ENCODE data around the gene PTGDR2. TPM values are rescaled to one million over a fixed set of nuclear protein-coding genes. Genes with fewer than 3 reads are reported as not detected.

Gene PTGDR2
- total RNA-seq, 3 donors from 2014 or later, result 0.16 to 0.59 TPM; not detected in 1

DNA sequence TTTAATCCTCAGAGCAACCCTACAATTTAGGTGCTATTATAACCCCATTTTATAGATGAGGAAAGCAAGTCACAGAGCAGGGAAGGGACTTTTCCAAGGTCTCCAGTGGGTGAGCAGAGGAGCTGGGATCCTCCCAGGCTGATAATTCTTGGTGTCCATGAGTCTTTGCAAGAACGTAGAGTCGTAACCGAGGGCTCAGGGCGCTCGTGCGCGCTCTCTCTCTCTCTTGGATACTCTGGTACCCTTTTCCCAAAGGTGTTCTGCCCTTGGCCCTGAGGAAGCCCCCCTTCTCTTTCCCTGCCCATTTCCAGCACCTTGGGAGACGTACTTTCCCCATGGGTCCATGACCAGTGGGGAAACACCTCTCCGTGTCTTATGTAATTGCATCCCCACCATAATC, 6.4 kb upstream of the PTGDR2 start:
- Histone ChIP-seq H3K27ac (no peak overlapping the region), H3K9me3 (no peaks in the 10 kb centered on the region), H3K27me3 (no peaks in the 10 kb centered on the region), H3K4me3 (no peak overlapping the region), H3K36me3 (no peaks in the 10 kb centered on the region), H3K4me1 (no peaks in the 10 kb centered on the region)
- no peak for TF ChIP-seq POLR2AphosphoS5 (IDR thresholded peaks at IDR 0.05)
- no peak for TF ChIP-seq POLR2A (IDR thresholded peaks at IDR 0.05)
- TF ChIP-seq, protein P1, sequence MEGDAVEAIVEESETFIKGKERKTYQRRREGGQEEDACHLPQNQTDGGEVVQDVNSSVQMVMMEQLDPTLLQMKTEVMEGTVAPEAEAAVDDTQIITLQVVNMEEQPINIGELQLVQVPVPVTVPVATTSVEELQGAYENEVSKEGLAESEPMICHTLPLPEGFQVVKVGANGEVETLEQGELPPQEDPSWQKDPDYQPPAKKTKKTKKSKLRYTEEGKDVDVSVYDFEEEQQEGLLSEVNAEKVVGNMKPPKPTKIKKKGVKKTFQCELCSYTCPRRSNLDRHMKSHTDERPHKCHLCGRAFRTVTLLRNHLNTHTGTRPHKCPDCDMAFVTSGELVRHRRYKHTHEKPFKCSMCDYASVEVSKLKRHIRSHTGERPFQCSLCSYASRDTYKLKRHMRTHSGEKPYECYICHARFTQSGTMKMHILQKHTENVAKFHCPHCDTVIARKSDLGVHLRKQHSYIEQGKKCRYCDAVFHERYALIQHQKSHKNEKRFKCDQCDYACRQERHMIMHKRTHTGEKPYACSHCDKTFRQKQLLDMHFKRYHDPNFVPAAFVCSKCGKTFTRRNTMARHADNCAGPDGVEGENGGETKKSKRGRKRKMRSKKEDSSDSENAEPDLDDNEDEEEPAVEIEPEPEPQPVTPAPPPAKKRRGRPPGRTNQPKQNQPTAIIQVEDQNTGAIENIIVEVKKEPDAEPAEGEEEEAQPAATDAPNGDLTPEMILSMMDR (IDR thresholded peaks at IDR 0.05), result no peak
- DNase-seq (ENCODE audit: low spot score in 2 of 2), result no peak
- intact Hi-C loops (cut with DNase I; ENCODE audit: low total_unique reads), result no loop called here

DNA sequence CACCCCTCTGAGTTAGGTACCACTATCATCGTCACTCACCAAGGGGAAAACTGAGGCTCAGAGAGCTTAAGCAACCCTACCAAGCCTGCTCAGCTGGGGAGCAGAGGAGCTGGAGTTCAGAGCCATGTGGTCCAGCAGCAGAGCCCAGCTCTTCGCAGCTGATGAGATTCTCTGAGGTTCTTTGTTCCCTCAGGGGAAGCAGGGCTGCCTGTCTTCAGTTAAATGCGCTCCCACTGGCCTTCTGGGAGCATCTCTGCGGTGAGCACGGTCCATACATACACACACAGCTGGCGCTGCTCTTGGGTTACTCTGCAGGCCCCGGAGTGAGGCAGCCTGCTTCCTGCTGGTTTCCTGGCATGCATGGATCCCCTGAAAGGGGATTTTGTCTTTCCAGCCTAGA, 5.2 kb upstream of the PTGDR2 start:
- DNase-seq (ENCODE audit: low spot score in 2 of 2), result no peak
- Histone ChIP-seq H3K4me3 (no peak overlapping the region), H3K36me3 (no peaks in the 10 kb centered on the region), H3K9me3 (no peaks in the 10 kb centered on the region), H3K27me3 (no peaks in the 10 kb centered on the region), H3K4me1 (no peaks in the 10 kb centered on the region), H3K27ac (no peak overlapping the region)
- TF ChIP-seq, protein P1 (IDR thresholded peaks at IDR 0.05), result no peak
- no peak for TF ChIP-seq POLR2A (IDR thresholded peaks at IDR 0.05)
- intact Hi-C loops (cut with DNase I; ENCODE audit: low total_unique reads), result no loop called here

DNA sequence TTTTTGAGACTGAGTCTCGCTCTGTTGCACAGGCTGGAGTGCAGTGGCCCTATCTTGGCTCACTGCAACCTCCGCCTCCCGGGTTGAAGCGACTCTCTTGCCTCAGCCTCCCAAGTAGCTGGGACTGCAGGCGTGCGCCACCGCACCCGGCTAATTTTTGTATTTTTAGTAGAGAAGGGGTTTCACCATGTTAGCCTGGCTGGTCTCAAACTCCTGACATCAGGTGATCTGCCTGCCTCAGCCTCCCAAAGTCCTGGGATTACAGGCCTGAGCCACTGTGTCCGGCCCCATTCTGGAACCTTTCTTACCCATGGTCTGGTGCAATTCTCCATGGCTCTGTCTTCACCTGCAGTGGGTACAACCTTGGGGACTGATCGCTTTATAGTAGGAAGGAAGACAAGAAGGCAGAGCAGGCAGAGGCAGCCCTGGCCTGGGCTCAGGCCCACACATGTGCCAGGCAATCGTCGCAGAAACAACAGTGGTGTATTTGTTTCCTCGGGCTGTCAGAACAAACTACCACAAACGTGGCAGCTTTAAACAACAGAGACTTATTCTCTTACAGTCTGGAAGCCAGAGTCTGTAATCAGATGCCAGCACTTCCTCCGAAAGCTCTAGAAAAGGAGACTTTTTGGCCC, 4.0 kb upstream of the PTGDR2 start:
- Histone ChIP-seq H3K27me3 (no peaks in the 10 kb centered on the region), H3K9me3 (no peaks in the 10 kb centered on the region), H3K36me3 (no peaks in the 10 kb centered on the region), H3K27ac (no peak overlapping the region), H3K4me3 (no peak overlapping the region), H3K4me1 (no peaks in the 10 kb centered on the region)
- peak in 1 of 2 donors; percentile 41 for DNase-seq (ENCODE audit: low spot score in 2 of 2)
- intact Hi-C loops (cut with DNase I; ENCODE audit: low total_unique reads), result no loop called here
- no peak for TF ChIP-seq POLR2AphosphoS5 (IDR thresholded peaks at IDR 0.05)
- TF ChIP-seq, protein P1 (IDR thresholded peaks at IDR 0.05), result no peak
- no peak for TF ChIP-seq POLR2A (IDR thresholded peaks at IDR 0.05)

DNA sequence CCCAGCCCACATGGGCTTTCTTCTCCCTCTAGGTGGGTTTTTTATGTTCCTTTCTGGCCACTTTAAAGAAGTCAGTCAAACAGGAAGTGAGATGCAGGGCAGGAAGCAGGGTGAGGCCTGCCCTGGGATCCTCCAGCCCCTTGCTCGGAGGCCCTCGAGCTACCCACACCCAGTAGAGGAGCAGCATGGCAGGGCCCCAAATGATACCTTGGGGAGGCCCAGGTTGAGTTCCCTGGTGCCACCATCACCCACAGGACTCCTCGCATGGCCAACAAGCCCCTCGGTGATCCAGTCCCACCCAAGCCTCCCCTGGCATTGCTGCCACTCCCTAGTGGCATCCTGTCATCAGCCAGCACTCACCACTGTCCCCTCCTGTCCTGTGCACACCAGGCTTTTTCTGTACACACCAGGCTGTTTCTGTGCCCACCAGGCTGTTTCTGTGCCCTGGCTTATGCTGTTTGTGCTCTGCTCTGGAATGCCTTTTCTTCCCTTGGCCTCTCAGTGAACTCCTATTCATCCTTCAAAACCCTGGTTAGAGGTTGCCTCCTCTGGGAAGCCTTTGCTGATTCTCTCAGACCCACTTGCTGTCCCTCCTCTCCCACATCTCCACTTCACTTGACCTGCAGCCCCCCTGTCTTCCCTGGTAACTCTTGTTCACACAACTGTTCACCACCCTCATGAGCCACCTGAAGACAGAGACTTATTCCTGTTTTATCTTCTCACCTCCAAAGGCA, 3.1 kb upstream of the PTGDR2 start:
- Histone ChIP-seq H3K4me3 (no peak overlapping the region), H3K9me3 (no peaks in the 10 kb centered on the region), H3K27me3 (no peaks in the 10 kb centered on the region), H3K36me3 (no peaks in the 10 kb centered on the region), H3K4me1 (no peaks in the 10 kb centered on the region), H3K27ac (no peak overlapping the region)
- intact Hi-C loops (cut with DNase I; ENCODE audit: low total_unique reads), result no loop called here
- TF ChIP-seq, protein P1 (IDR thresholded peaks at IDR 0.05), result no peak
- no peak for TF ChIP-seq POLR2AphosphoS5 (IDR thresholded peaks at IDR 0.05)
- no peak for TF ChIP-seq POLR2A (IDR thresholded peaks at IDR 0.05)
- no peak for DNase-seq (ENCODE audit: low spot score in 2 of 2)

DNA sequence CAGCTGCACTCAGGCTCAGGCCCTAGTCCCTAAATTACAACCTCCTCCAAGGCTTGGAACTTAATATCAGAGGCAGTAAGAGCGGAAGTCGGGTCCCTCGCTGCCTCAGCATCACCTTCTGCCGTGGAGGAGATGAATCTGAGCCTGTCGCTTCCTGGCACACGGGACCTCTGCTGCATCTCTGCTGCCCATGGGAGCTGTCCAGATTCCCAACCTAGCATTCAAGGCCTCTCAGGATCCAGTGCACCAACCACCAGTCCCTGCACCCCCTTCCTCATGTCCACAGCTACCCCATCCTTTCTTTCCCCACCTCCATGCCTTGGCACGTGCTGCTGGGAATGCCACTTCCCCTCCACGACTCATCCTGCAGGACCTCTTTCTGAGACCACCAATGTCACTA, 2.5 kb upstream of the PTGDR2 start:
- no peaks in the 10 kb centered on the region for H3K27me3 ChIP-seq
- no peak for TF ChIP-seq POLR2A (IDR thresholded peaks at IDR 0.05)
- no peak for TF ChIP-seq POLR2AphosphoS5 (IDR thresholded peaks at IDR 0.05)
- no peaks in the 10 kb centered on the region for H3K36me3 ChIP-seq
- no peak for DNase-seq (ENCODE audit: low spot score in 2 of 2)
- H3K4me3 ChIP-seq, result no peak overlapping the region
- no peak overlapping the region for H3K27ac ChIP-seq
- intact Hi-C loops (cut with DNase I; ENCODE audit: low total_unique reads), result no loop called here
- H3K9me3 ChIP-seq, result no peaks in the 10 kb centered on the region
- H3K4me1 ChIP-seq, result no peaks in the 10 kb centered on the region

Data from breast epithelium (tissue), 4 donors.